A549 (cell line): ENCODE data around the gene CAMSAP1.

Experiments
- FOSB ChIP-seq: fragments of 250-450 bp; sonication (Bioruptor Pico); IDR thresholded peaks from 2 replicates; pipeline ENCODE4 v1.5.0; 2020; ENCODE audit warnings: mild to moderate bottlenecking, moderate library complexity
- POLR2A ChIP-seq: IDR thresholded peaks from 2 replicates; pipeline ENCODE4 v1.6.1; 2012; ENCODE audit warnings: mild to moderate bottlenecking, low read length
- RAD21 ChIP-seq, 2 experiments: fragments of >200 bp in 1 of 2; sonication (Bioruptor Twin) in 1 of 2; formaldehyde crosslinking in 1 of 2; IDR thresholded peaks in 1 of 2; conservative IDR thresholded peaks in 1 of 2; 2 replicates in 1 of 2; 3 replicates in 1 of 2; pipeline ENCODE4 v1.6.1; 2012 to 2018; ENCODE audit warnings: inconsistent platforms in 1 of 2
- RNF2 ChIP-seq: fragments of 200-600 bp; sonication (generic); IDR thresholded peaks from 2 replicates; pipeline ENCODE4 v1.6.1; 2016; ENCODE audit warnings: low read depth, mild to moderate bottlenecking, antibody characterized with exemption, moderate library complexity, borderline replicate concordance
- TF ChIP-seq, protein P1 (sequence below): fragments of >200 bp; sonication (Bioruptor Twin); formaldehyde crosslinking; IDR thresholded peaks from 3 replicates; pipeline ENCODE4 v1.5.1; 2016
- TF ChIP-seq, protein P2 (sequence below): fragments of 200-600 bp; sonication (generic); IDR thresholded peaks from 2 replicates; pipeline ENCODE4 v1.6.1; 2016; ENCODE audit warnings: antibody characterized with exemption, mild to moderate bottlenecking, moderate library complexity
- TF ChIP-seq, protein P3 (sequence below): IDR thresholded peaks from 2 replicates; pipeline ENCODE4 v1.6.1; 2012; ENCODE audit warnings: low read depth, borderline replicate concordance

DNA sequence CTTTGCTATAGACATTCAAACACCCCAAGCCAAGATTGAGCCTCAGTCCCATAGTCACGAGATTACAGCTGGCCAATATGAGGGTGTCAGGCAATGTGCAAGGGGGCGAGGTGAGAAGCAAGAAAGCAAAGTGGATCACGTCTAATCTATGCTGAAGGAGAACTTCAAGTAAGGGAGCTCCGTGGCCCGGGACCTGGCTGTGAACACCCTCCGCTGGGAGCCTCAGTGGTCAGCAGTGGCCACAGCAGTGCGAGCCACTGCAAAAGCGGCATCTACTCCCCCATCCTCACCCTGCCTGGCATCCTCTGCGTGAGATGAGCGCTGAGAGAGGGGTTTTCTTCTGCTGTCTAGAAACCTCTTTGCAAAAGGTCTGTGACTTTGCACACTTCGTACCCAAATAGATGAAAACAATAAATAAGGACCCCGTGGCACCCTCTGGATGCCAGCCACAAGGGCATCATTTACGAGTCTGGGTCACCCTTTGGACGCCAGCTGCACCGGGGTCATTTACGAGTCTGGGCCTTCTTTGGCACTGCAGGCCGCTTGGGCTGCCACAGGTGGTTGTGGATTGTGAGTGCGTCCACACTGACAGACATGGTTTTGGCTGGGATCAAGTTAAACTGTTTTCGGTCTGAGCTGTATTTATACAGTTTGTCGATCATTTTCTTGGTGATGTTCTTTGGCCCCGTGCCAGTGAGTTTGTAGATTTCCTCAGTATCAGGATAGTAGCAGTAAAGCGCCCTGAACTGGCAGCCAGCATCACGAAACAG, 96.4 kb downstream of the CAMSAP1 start:
- TF ChIP-seq RNF2 (no peak), RAD21 (conservative IDR thresholded peaks at IDR 0.05 in 1 of 2, IDR thresholded peaks at IDR 0.05 in 1 of 2) (no peak), FOSB (CRISPR knock-in tag) (no peak), POLR2A (no peak)
- TF ChIP-seq, protein P1, sequence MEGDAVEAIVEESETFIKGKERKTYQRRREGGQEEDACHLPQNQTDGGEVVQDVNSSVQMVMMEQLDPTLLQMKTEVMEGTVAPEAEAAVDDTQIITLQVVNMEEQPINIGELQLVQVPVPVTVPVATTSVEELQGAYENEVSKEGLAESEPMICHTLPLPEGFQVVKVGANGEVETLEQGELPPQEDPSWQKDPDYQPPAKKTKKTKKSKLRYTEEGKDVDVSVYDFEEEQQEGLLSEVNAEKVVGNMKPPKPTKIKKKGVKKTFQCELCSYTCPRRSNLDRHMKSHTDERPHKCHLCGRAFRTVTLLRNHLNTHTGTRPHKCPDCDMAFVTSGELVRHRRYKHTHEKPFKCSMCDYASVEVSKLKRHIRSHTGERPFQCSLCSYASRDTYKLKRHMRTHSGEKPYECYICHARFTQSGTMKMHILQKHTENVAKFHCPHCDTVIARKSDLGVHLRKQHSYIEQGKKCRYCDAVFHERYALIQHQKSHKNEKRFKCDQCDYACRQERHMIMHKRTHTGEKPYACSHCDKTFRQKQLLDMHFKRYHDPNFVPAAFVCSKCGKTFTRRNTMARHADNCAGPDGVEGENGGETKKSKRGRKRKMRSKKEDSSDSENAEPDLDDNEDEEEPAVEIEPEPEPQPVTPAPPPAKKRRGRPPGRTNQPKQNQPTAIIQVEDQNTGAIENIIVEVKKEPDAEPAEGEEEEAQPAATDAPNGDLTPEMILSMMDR = no peak
- TF ChIP-seq, protein P2, sequence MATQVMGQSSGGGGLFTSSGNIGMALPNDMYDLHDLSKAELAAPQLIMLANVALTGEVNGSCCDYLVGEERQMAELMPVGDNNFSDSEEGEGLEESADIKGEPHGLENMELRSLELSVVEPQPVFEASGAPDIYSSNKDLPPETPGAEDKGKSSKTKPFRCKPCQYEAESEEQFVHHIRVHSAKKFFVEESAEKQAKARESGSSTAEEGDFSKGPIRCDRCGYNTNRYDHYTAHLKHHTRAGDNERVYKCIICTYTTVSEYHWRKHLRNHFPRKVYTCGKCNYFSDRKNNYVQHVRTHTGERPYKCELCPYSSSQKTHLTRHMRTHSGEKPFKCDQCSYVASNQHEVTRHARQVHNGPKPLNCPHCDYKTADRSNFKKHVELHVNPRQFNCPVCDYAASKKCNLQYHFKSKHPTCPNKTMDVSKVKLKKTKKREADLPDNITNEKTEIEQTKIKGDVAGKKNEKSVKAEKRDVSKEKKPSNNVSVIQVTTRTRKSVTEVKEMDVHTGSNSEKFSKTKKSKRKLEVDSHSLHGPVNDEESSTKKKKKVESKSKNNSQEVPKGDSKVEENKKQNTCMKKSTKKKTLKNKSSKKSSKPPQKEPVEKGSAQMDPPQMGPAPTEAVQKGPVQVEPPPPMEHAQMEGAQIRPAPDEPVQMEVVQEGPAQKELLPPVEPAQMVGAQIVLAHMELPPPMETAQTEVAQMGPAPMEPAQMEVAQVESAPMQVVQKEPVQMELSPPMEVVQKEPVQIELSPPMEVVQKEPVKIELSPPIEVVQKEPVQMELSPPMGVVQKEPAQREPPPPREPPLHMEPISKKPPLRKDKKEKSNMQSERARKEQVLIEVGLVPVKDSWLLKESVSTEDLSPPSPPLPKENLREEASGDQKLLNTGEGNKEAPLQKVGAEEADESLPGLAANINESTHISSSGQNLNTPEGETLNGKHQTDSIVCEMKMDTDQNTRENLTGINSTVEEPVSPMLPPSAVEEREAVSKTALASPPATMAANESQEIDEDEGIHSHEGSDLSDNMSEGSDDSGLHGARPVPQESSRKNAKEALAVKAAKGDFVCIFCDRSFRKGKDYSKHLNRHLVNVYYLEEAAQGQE = no peak
- TF ChIP-seq, protein P3, sequence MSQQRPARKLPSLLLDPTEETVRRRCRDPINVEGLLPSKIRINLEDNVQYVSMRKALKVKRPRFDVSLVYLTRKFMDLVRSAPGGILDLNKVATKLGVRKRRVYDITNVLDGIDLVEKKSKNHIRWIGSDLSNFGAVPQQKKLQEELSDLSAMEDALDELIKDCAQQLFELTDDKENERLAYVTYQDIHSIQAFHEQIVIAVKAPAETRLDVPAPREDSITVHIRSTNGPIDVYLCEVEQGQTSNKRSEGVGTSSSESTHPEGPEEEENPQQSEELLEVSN = no peak
